HG02798 (cell line): ENCODE data around the gene HTRA3.

ENCODE experiments used
- ATAC-seq: cut with Tn5 transposase; IDR thresholded peaks from one replicate; pipeline ENCODE4 v1.9.1; 2021; ENCODE audit warnings: mild to moderate bottlenecking; ENCODE audit not compliant: unreplicated experiment, poor library complexity

HTRA3 gene

GRCh38 chr4:8265171-8265929 lies 4.2 kb upstream of the HTRA3 start:
- ATAC-seq: no peak

GRCh38 chr4:8266088-8266487 lies 3.5 kb upstream of the HTRA3 start:
- no peak for ATAC-seq

GRCh38 chr4:8266508-8266907 lies 3.0 kb upstream of the HTRA3 start:
- ATAC-seq: no peak

GRCh38 chr4:8267077-8267476 lies 2.5 kb upstream of the HTRA3 start:
- ATAC-seq: peak; percentile 58

- no peak for ATAC-seq
Measured at GRCh38 chr4:8268211-8268610, 1.3 kb upstream of the HTRA3 start.

GRCh38 chr4:8268901-8269534 lies 536 bp upstream of the HTRA3 start:
- no peak for ATAC-seq

GRCh38 chr4:8270418-8270771 lies 841 bp downstream of the HTRA3 start:
- no peak for ATAC-seq

GRCh38 chr4:8270912-8271815 lies 1.6 kb downstream of the HTRA3 start:
- no peak for ATAC-seq

GRCh38 chr4:8271821-8272220 lies 2.3 kb downstream of the HTRA3 start:
- ATAC-seq: no peak

GRCh38 chr4:8272472-8273428 lies 3.2 kb downstream of the HTRA3 start:
- ATAC-seq: no peak

- ATAC-seq: no peak
Measured at GRCh38 chr4:8273450-8273849, 3.9 kb downstream of the HTRA3 start.

- no peak for ATAC-seq
Measured at GRCh38 chr4:8274066-8274652, 4.6 kb downstream of the HTRA3 start.

- no peak for ATAC-seq
Measured at GRCh38 chr4:8274765-8275547, 5.4 kb downstream of the HTRA3 start.

GRCh38 chr4:8275548-8275910 lies 6.0 kb downstream of the HTRA3 start:
- ATAC-seq: no peak

GRCh38 chr4:8276358-8277240 lies 7.0 kb downstream of the HTRA3 start:
- no peak for ATAC-seq

GRCh38 chr4:8277356-8278008 lies 7.9 kb downstream of the HTRA3 start:
- ATAC-seq: no peak

- ATAC-seq: no peak
Measured at GRCh38 chr4:8278009-8278395, 8.4 kb downstream of the HTRA3 start.
